ENCODE measurements around the gene ADCY7. TPM values are rescaled to one million over a fixed set of nuclear protein-coding genes. Genes with fewer than 3 reads are reported as not detected.
"Not testable (repeated sequence)": the region's sequence is repeated elsewhere in the genome, so short reads cannot be mapped to it uniquely, and the experiment has no call there.

ADCY7 gene
- total and polyA plus RNA-seq, 4 donors: 4.0 to 75.8 (median 20.2) TPM

GRCh38 chr16:50235581-50235980, 30.8 kb upstream of the ADCY7 start:
- H3K27me3 ChIP-seq (ENCODE audit: control insufficient read depth in 1 of 2, insufficient read depth in 2 of 2, low read length in 1 of 2): no peaks in the 10 kb centered on the region
- no peak for ATAC-seq (ENCODE audit: low FRiP score)
- no peaks in the 10 kb centered on the region for H3K9me3 ChIP-seq (ENCODE audit: control insufficient read depth, low read length)
- WGBS, 2 donors: 42 to 53% methylated on average over 6 of the region's 6 CpGs
- DNase-seq: no peak
- no peaks in the 10 kb centered on the region for H3K36me3 ChIP-seq (ENCODE audit: control insufficient read depth in 1 of 2, insufficient read depth in 2 of 2, low read length in 1 of 2)
- H3K4me1 ChIP-seq (ENCODE audit: control insufficient read depth in 1 of 2, insufficient read depth in 2 of 2, low read length in 2 of 2): no peaks in the 10 kb centered on the region
- no peak overlapping the region for H3K4me3 ChIP-seq (ENCODE audit: low read length in 2 of 2)
- intact Hi-C loops (cut with DNase I): no loop called here
- H3K27ac ChIP-seq (ENCODE audit: low read depth in 1 of 2, low read length in 2 of 2): no peak overlapping the region

GRCh38 chr16:50238314-50238713, 28.0 kb upstream of the ADCY7 start:
- Histone ChIP-seq H3K4me1 (ENCODE audit: control insufficient read depth in 1 of 2, insufficient read depth in 2 of 2, low read length in 2 of 2) (no peaks in the 10 kb centered on the region), H3K9me3 (ENCODE audit: control insufficient read depth, low read length) (no peaks in the 10 kb centered on the region), H3K27me3 (ENCODE audit: control insufficient read depth in 1 of 2, insufficient read depth in 2 of 2, low read length in 1 of 2) (no peaks in the 10 kb centered on the region), H3K27ac (ENCODE audit: low read depth in 1 of 2, low read length in 2 of 2) (no peak overlapping the region), H3K36me3 (ENCODE audit: control insufficient read depth in 1 of 2, insufficient read depth in 2 of 2, low read length in 1 of 2) (no peaks in the 10 kb centered on the region), H3K4me3 (ENCODE audit: low read length in 2 of 2) (no peak overlapping the region)
- DNase-seq (no peak), ATAC-seq (ENCODE audit: low FRiP score) (no peak)
- intact Hi-C loops (cut with DNase I): no loop called here
- 93 to 94% methylated on average over 3 of the region's 3 CpGs for WGBS, 2 donors

GRCh38 chr16:50238868-50239301, 27.5 kb upstream of the ADCY7 start:
- Histone ChIP-seq H3K9me3 (ENCODE audit: control insufficient read depth, low read length) (no peaks in the 10 kb centered on the region), H3K4me1 (ENCODE audit: control insufficient read depth in 1 of 2, insufficient read depth in 2 of 2, low read length in 2 of 2) (no peaks in the 10 kb centered on the region), H3K27ac (ENCODE audit: low read depth in 1 of 2, low read length in 2 of 2) (no peak overlapping the region), H3K4me3 (ENCODE audit: low read length in 2 of 2) (no peak overlapping the region), H3K36me3 (ENCODE audit: control insufficient read depth in 1 of 2, insufficient read depth in 2 of 2, low read length in 1 of 2) (no peaks in the 10 kb centered on the region), H3K27me3 (ENCODE audit: control insufficient read depth in 1 of 2, insufficient read depth in 2 of 2, low read length in 1 of 2) (no peaks in the 10 kb centered on the region)
- ATAC-seq (ENCODE audit: low FRiP score): no peak
- no peak for DNase-seq
- intact Hi-C loops (cut with DNase I): no loop called here
- WGBS, 2 donors: 83 to 88% methylated on average over 5 of the region's 5 CpGs

- not testable (repeated sequence) for H3K9me3 ChIP-seq (ENCODE audit: control insufficient read depth, low read length); DNase-seq; H3K36me3 ChIP-seq (ENCODE audit: control insufficient read depth in 1 of 2, insufficient read depth in 2 of 2, low read length in 1 of 2); ATAC-seq (ENCODE audit: low FRiP score); H3K27ac ChIP-seq (ENCODE audit: low read depth in 1 of 2, low read length in 2 of 2); H3K27me3 ChIP-seq (ENCODE audit: control insufficient read depth in 1 of 2, insufficient read depth in 2 of 2, low read length in 1 of 2); H3K4me1 ChIP-seq (ENCODE audit: control insufficient read depth in 1 of 2, insufficient read depth in 2 of 2, low read length in 2 of 2); H3K4me3 ChIP-seq (ENCODE audit: low read length in 2 of 2)
- intact Hi-C loops (cut with DNase I): loop anchor here (10.0 kb wide), 2 partner anchors 122 to 422 kb away; partner anchors contain the start of gene BRD7 (in 2 of the 2)
- WGBS, 2 donors: 76 to 80% methylated on average over 6 of the region's 6 CpGs
Measured at GRCh38 chr16:50243024-50243423, 23.3 kb upstream of the ADCY7 start.

GRCh38 chr16:50244140-50244503, 22.2 kb upstream of the ADCY7 start:
- H3K4me3 ChIP-seq (ENCODE audit: low read length in 2 of 2): no peak overlapping the region
- ATAC-seq (ENCODE audit: low FRiP score): no peak
- no peaks in the 10 kb centered on the region for H3K4me1 ChIP-seq (ENCODE audit: control insufficient read depth in 1 of 2, insufficient read depth in 2 of 2, low read length in 2 of 2)
- 95 to 96% methylated on average over 9 of the region's 9 CpGs for WGBS, 2 donors
- no peak for DNase-seq
- intact Hi-C loops (cut with DNase I): loop anchor here (10.0 kb wide), 2 partner anchors 121 to 421 kb away; partner anchors contain the start of gene BRD7 (in 2 of the 2)
- H3K27ac ChIP-seq (ENCODE audit: low read depth in 1 of 2, low read length in 2 of 2): no peak overlapping the region
- H3K27me3 ChIP-seq (ENCODE audit: control insufficient read depth in 1 of 2, insufficient read depth in 2 of 2, low read length in 1 of 2): no peaks in the 10 kb centered on the region
- no peaks in the 10 kb centered on the region for H3K9me3 ChIP-seq (ENCODE audit: control insufficient read depth, low read length)
- H3K36me3 ChIP-seq (ENCODE audit: control insufficient read depth in 1 of 2, insufficient read depth in 2 of 2, low read length in 1 of 2): no peaks in the 10 kb centered on the region

- Histone ChIP-seq H3K9me3 (ENCODE audit: control insufficient read depth, low read length) (no peaks in the 10 kb centered on the region), H3K27me3 (ENCODE audit: control insufficient read depth in 1 of 2, insufficient read depth in 2 of 2, low read length in 1 of 2) (no peaks in the 10 kb centered on the region), H3K4me3 (ENCODE audit: low read length in 2 of 2) (no peak overlapping the region), H3K36me3 (ENCODE audit: control insufficient read depth in 1 of 2, insufficient read depth in 2 of 2, low read length in 1 of 2) (no peaks in the 10 kb centered on the region), H3K4me1 (ENCODE audit: control insufficient read depth in 1 of 2, insufficient read depth in 2 of 2, low read length in 2 of 2) (no peaks in the 10 kb centered on the region), H3K27ac (ENCODE audit: low read depth in 1 of 2, low read length in 2 of 2) (no peak overlapping the region)
- 50 to 53% methylated on average over 32 to 33 of the region's 33 CpGs for whole genome bisulfite sequencing, 2 donors
- ATAC-seq (ENCODE audit: low FRiP score) (no peak), DNase-seq (peak in 1 of 2 donors; percentile 70)
- intact Hi-C loops (cut with DNase I): loop anchor here (10.0 kb wide), 2 partner anchors 120 to 420 kb away; partner anchors contain the start of gene BRD7 (in 2 of the 2)
Measured at GRCh38 chr16:50244504-50245416, 21.6 kb upstream of the ADCY7 start.

- no peaks in the 10 kb centered on the region for H3K4me1 ChIP-seq (ENCODE audit: control insufficient read depth in 1 of 2, insufficient read depth in 2 of 2, low read length in 2 of 2)
- DNase-seq (peak; percentile 68 to 86), ATAC-seq (ENCODE audit: low FRiP score) (peak; percentile 57)
- intact Hi-C loops (cut with DNase I): loop anchor here (10.0 kb wide), 2 partner anchors 119 to 419 kb away; partner anchors contain the start of gene BRD7 (in 2 of the 2)
- no peaks in the 10 kb centered on the region for H3K9me3 ChIP-seq (ENCODE audit: control insufficient read depth, low read length)
- H3K36me3 ChIP-seq (ENCODE audit: control insufficient read depth in 1 of 2, insufficient read depth in 2 of 2, low read length in 1 of 2): no peaks in the 10 kb centered on the region
- peak overlapping the region; percentile 70 to 90 for H3K4me3 ChIP-seq (ENCODE audit: low read length in 2 of 2)
- WGBS, 2 donors: 1% methylated on average over 27 to 74 of the region's 74 CpGs
- H3K27ac ChIP-seq (ENCODE audit: low read depth in 1 of 2, low read length in 2 of 2): no peak overlapping the region
- no peaks in the 10 kb centered on the region for H3K27me3 ChIP-seq (ENCODE audit: control insufficient read depth in 1 of 2, insufficient read depth in 2 of 2, low read length in 1 of 2)
Measured at GRCh38 chr16:50245417-50246298, 20.7 kb upstream of the ADCY7 start.

- Histone ChIP-seq H3K9me3 (ENCODE audit: control insufficient read depth, low read length) (no peaks in the 10 kb centered on the region), H3K4me1 (ENCODE audit: control insufficient read depth in 1 of 2, insufficient read depth in 2 of 2, low read length in 2 of 2) (no peaks in the 10 kb centered on the region), H3K27ac (ENCODE audit: low read depth in 1 of 2, low read length in 2 of 2) (no peak overlapping the region), H3K27me3 (ENCODE audit: control insufficient read depth in 1 of 2, insufficient read depth in 2 of 2, low read length in 1 of 2) (no peaks in the 10 kb centered on the region), H3K36me3 (ENCODE audit: control insufficient read depth in 1 of 2, insufficient read depth in 2 of 2, low read length in 1 of 2) (no peaks in the 10 kb centered on the region), H3K4me3 (ENCODE audit: low read length in 2 of 2) (peak overlapping the region; percentile 70 to 90)
- WGBS, 2 donors: 10 to 13% methylated on average over 37 to 46 of the region's 46 CpGs
- ATAC-seq (ENCODE audit: low FRiP score) (peak; percentile 30), DNase-seq (peak; percentile 64 to 85)
- intact Hi-C loops (cut with DNase I): loop anchor here (10.0 kb wide), 2 partner anchors 118 to 418 kb away; partner anchors contain the start of gene BRD7 (in 2 of the 2)
Measured at GRCh38 chr16:50246299-50247122, 19.8 kb upstream of the ADCY7 start.

Measured in aorta (tissue), 5 donors.